ENCODE measurements around the gene SH3RF2. TPM values are rescaled to one million over a fixed set of nuclear protein-coding genes. Genes with fewer than 3 reads are reported as not detected.
"Not testable (repeated sequence)": the region's sequence is repeated elsewhere in the genome, so short reads cannot be mapped to it uniquely, and the experiment has no call there.

The SH3RF2 gene
- total and polyA plus RNA-seq, 10 of the 15 experiments (the other 5 are each of a cell fraction or from before 2014, with no cell fraction given): 0.15 TPM; not detected in 9

- ChIA-PET RAD21 (ENCODE audit: unreplicated experiment) (no interaction called here), POLR2A (no interaction called here), CTCF (no interaction called here), SMC1A (ENCODE audit: uncharacterized antibody, unreplicated experiment) (no interaction called here)
- Histone ChIP-seq H3K27ac (ENCODE audit: control insufficient read depth, insufficient read depth) (no peak overlapping the region), H3K4me3 (no peak overlapping the region), H4K20me1 (ENCODE audit: control insufficient read depth, insufficient read depth) (no peaks in the 10 kb centered on the region), H3K4me1 (ENCODE audit: control insufficient read depth, insufficient read depth, low read length) (no peaks in the 10 kb centered on the region), H3K9me3 (replicated peaks; ENCODE audit: control insufficient read depth, insufficient read depth, low read length) (no peaks in the 10 kb centered on the region), H3K4me2 (ENCODE audit: control insufficient read depth, insufficient read depth) (no peak overlapping the region), H2AFZ (ENCODE audit: control insufficient read depth, low read depth, low read length) (no peak overlapping the region), H3K79me2 (ENCODE audit: control insufficient read depth, insufficient read depth, low read length) (no peaks in the 10 kb centered on the region), H3K36me3 (ENCODE audit: control insufficient read depth in 2 of 2, insufficient read depth in 2 of 2, low read length in 1 of 2) (no peaks in the 10 kb centered on the region), H3K9ac (ENCODE audit: control insufficient read depth, insufficient read depth, low read length) (no peak overlapping the region), H3K27me3 (replicated peaks in 1 of 2; ENCODE audit: control insufficient read depth in 2 of 2, insufficient read depth in 2 of 2, low read length in 1 of 2) (no peaks in the 10 kb centered on the region)
- no TSS peak for BruUV-seq (replicated peaks)
- no peak for DNase-seq (ENCODE audit: low read depth, low spot score)
- intact Hi-C loops (cut with micrococcal nuclease; ENCODE audit: unreplicated experiment): no loop called here
- no peak for ATAC-seq
- TF ChIP-seq KAT2A (conservative IDR thresholded peaks at IDR 0.05; ENCODE audit: control insufficient read depth, low read depth, low read length): no peak
- TF ChIP-seq ZNF622 (IDR thresholded peaks at IDR 0.05): no peak
- no peak for TF ChIP-seq MYC (IDR thresholded peaks at IDR 0.05; ENCODE audit: insufficient read depth, insufficient read length, insufficient replicate concordance, low read length, severe bottlenecking)
- TF ChIP-seq, protein P1, sequence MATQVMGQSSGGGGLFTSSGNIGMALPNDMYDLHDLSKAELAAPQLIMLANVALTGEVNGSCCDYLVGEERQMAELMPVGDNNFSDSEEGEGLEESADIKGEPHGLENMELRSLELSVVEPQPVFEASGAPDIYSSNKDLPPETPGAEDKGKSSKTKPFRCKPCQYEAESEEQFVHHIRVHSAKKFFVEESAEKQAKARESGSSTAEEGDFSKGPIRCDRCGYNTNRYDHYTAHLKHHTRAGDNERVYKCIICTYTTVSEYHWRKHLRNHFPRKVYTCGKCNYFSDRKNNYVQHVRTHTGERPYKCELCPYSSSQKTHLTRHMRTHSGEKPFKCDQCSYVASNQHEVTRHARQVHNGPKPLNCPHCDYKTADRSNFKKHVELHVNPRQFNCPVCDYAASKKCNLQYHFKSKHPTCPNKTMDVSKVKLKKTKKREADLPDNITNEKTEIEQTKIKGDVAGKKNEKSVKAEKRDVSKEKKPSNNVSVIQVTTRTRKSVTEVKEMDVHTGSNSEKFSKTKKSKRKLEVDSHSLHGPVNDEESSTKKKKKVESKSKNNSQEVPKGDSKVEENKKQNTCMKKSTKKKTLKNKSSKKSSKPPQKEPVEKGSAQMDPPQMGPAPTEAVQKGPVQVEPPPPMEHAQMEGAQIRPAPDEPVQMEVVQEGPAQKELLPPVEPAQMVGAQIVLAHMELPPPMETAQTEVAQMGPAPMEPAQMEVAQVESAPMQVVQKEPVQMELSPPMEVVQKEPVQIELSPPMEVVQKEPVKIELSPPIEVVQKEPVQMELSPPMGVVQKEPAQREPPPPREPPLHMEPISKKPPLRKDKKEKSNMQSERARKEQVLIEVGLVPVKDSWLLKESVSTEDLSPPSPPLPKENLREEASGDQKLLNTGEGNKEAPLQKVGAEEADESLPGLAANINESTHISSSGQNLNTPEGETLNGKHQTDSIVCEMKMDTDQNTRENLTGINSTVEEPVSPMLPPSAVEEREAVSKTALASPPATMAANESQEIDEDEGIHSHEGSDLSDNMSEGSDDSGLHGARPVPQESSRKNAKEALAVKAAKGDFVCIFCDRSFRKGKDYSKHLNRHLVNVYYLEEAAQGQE (IDR thresholded peaks at IDR 0.05; ENCODE audit: low read depth, low read length): no peak
- no peak for TF ChIP-seq PAX8 (IDR thresholded peaks at IDR 0.05)
- TF ChIP-seq, protein P2, sequence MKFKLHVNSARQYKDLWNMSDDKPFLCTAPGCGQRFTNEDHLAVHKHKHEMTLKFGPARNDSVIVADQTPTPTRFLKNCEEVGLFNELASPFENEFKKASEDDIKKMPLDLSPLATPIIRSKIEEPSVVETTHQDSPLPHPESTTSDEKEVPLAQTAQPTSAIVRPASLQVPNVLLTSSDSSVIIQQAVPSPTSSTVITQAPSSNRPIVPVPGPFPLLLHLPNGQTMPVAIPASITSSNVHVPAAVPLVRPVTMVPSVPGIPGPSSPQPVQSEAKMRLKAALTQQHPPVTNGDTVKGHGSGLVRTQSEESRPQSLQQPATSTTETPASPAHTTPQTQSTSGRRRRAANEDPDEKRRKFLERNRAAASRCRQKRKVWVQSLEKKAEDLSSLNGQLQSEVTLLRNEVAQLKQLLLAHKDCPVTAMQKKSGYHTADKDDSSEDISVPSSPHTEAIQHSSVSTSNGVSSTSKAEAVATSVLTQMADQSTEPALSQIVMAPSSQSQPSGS (IDR thresholded peaks at IDR 0.05; ENCODE audit: low read length): no peak
- TF ChIP-seq ZNF207 (IDR thresholded peaks at IDR 0.05; ENCODE audit: borderline replicate concordance): no peak
- no peak for FAIRE-seq
- in situ Hi-C loops (cut with MboI): no loop called here
- 50% methylated on average over 2 of the region's 2 CpGs for WGBS (ENCODE audit: insufficient coverage, insufficient replicate concordance, low lambda C conversion rate, missing lambda C conversion rate)
Observed at GRCh38 chr5:145962001-145962400, 25.6 kb downstream of the SH3RF2 start.

DNA sequence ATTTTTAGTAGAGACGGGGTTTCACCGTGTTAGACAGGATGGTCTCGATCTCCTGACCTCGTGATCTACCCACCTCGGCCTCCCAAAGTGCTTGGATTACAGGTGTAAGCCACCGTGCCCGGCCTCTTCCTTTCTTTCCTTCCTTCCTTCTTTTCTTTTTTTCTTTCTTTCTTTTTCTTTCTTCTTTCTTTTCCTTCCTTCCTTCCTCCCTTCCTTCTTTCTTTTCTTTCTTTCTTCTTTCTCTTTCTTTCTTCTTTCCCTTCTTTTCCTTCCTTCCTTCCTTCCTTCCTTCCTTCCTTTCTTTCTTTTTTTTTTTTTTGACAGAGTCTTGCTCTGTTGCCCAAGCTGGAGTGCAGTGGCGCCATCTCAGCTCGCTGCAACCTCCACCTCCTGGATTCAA is 27.6 kb downstream of the SH3RF2 start:
- POLR2A ChIA-PET: not testable (repeated sequence)

More for the DNA sequence above, 27.6 kb downstream of the SH3RF2 start:
- ATAC-seq; H3K9ac ChIP-seq (ENCODE audit: control insufficient read depth, insufficient read depth, low read length); H3K4me2 ChIP-seq (ENCODE audit: control insufficient read depth, insufficient read depth); CTCF ChIA-PET; H3K79me2 ChIP-seq (ENCODE audit: control insufficient read depth, insufficient read depth, low read length); H3K4me1 ChIP-seq (ENCODE audit: control insufficient read depth, insufficient read depth, low read length); DNase-seq (ENCODE audit: low read depth, low spot score); H3K9me3 ChIP-seq (replicated peaks; ENCODE audit: control insufficient read depth, insufficient read depth, low read length); H4K20me1 ChIP-seq (ENCODE audit: control insufficient read depth, insufficient read depth); H3K27ac ChIP-seq (ENCODE audit: control insufficient read depth, insufficient read depth); H3K36me3 ChIP-seq (ENCODE audit: control insufficient read depth in 2 of 2, insufficient read depth in 2 of 2, low read length in 1 of 2); SMC1A ChIA-PET (ENCODE audit: uncharacterized antibody, unreplicated experiment); intact Hi-C loops (cut with micrococcal nuclease; ENCODE audit: unreplicated experiment); RAD21 ChIA-PET (ENCODE audit: unreplicated experiment); H2AFZ ChIP-seq (ENCODE audit: control insufficient read depth, low read depth, low read length); H3K4me3 ChIP-seq; H3K27me3 ChIP-seq (replicated peaks in 1 of 2; ENCODE audit: control insufficient read depth in 2 of 2, insufficient read depth in 2 of 2, low read length in 1 of 2); in situ Hi-C loops (cut with MboI); BruUV-seq (replicated peaks); FAIRE-seq: not testable (repeated sequence)
- 43% methylated on average over 9 of the region's 9 CpGs for WGBS (ENCODE audit: insufficient coverage, insufficient replicate concordance, low lambda C conversion rate, missing lambda C conversion rate)

Measured in GM12878 (cell line).